GM20431 (cell line): ENCODE results near the gene SYT5.

ENCODE experiments used
- in situ Hi-C: fragments of 300-500 bp; cut with MseI, MboI; formaldehyde crosslinking; loops from one replicate; pipeline ENCODE4 v1.15.0; 2020; ENCODE audit warnings: low sequenced_read_pairs; ENCODE audit not compliant: unreplicated experiment

SYT5 gene

GRCh38 chr19:55149078-55150003 is 30.7 kb downstream of the SYT5 start, which contains the start of gene TNNT1:
TNNT1 (minus strand) TSS chr19:55149206; CDS start chr19:55147157, 2,049 bp downstream.
- in situ Hi-C loops: no loop called here

DNA sequence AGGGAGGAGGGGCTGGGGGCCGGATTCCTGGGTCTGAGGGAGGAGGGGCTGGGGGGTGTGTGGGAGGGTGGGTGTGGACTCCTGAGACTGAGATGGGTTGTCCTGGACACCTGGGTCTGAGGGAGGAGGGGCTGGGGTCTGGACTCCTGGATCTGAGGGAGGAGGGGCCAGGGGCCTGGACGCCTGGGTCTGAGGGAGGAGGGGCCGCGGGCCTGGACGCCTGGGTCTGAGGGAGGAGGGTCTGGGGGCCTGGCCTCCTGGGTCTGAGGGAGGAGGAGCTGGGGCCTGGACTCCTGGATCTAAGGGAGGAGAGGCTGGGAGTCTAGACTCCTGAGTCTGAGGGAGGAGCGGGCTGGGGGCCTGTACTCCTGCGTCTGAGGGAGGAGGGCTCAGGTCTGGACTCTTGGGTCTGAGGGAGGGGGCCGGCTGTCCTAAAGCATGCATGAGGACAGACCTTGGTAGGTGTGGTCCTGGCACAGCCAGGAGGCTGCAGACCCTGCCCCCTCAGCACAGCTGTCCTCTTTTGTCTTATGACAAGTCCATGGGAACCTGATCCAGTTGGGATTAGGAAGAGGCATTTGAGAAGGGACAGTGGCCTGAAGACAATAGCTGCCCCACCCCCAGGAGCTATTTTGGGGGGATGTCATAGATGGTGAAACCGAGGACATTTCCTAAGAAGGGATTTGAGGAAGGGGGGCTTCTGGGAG is 32.4 kb downstream of the SYT5 start:
- in situ Hi-C loops: no loop called here

- in situ Hi-C loops: no loop called here
Measured at GRCh38 chr19:55146705-55147273, 33.3 kb downstream of the SYT5 start.

DNA sequence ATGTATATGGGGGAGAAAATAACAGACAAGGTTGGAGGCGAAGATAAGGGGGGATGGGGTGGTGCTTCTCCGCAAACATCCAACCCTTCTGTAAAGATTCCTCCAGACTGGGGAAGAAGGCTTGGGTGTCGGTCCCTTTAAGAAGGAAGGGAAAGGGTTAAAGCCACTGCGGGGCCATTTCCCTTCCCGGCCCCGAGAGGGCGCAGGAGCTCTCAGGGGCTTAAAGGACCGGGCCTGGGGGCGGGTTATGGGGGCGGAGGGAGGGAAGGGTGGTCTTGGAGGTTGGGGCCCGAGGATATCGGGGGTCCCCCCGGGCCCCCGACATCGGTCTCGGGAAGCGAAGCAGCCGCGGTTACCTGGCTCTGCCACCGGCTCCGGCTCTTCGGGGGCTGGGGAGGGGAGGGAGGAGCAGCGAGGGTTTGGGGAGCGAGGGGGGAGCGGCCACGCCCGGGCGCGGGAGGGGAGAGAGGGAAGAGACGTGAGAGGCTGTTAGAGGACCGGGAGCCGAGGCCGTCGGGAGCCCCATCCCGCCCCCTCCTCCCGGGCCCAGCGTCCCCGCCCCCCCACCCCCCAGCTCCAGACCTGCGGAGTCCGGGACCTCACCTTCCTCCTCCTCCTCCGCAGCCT is 33.9 kb downstream of the SYT5 start:
- in situ Hi-C loops: no loop called here

- in situ Hi-C loops: no loop called here
Measured at GRCh38 chr19:55145232-55145631, 34.9 kb downstream of the SYT5 start.

GRCh38 chr19:55141696-55142095 is 38.4 kb downstream of the SYT5 start:
- in situ Hi-C loops: no loop called here

DNA sequence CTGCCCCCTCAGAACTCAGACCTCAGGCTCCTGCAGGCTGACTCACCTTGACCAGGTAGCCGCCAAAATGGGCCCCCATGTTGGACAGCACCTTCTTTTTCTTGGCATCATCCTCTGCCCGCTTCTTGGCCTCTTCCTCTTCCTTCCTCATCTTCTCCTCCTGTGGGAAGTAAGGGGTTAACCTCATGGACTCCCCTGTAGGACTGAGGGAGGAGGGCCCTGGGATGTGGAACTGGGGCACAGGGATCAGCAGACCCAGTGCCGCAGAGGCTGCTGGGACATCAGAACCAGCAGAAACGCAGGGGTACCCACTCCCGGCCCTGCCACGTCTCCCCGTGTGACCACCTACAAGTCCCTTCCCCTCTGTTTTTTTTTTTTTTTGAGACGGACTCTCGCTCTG is 42.2 kb downstream of the SYT5 start:
- in situ Hi-C loops: no loop called here

DNA sequence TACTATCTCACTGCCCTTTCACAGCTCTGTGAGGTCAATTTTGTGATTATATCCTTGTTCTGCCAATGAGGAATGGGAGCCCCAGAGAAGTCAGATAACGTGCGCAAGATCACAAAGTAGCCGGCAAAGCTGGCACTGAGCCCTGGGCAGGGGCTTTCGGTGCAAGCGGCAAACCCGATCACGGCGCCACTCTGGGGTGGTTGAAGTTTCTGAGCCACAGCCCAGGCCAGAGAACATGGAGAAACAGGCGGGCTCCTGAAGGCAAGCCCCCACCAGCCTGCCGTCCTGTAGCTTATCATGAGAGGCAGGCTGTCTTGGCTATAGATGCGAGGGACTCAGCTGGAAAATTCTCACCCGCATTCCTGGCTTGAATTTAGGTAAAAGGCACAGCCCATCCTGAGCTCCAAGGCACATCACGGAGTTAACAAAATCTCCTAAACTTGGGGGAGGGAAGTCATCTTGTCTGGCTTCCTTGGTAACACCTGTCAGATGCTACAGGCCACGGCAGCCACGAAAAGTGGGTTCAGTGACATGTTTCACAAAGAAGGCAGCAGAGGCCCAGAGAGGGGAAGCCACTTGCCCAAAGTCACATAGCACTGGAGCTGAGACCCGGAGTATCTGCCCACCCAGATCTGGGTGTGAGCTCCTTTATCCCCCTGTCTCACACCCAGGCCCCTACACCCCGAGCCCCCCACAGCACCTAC is 43.5 kb downstream of the SYT5 start:
- in situ Hi-C loops: no loop called here

DNA sequence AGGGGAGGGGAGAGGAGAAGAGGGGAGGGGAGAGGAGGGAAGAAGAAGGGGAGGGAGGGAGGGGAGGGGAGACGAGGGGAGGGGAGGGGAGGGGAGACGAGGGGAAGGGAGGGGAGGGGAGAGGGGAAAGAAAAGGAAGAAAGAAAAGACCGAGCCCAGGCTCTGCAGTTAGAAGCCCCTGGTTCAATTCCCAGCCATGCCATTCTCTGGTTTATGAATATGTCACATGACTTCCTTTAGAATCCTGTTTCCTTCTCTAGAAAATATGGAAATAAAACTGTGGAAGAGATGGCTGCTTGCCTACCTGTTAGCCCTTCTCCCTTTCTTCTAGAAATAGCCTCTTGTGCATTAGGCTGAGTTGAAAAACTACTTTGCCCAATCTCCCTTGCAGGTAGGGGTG is 45.4 kb downstream of the SYT5 start:
- in situ Hi-C loops: no loop called here

DNA sequence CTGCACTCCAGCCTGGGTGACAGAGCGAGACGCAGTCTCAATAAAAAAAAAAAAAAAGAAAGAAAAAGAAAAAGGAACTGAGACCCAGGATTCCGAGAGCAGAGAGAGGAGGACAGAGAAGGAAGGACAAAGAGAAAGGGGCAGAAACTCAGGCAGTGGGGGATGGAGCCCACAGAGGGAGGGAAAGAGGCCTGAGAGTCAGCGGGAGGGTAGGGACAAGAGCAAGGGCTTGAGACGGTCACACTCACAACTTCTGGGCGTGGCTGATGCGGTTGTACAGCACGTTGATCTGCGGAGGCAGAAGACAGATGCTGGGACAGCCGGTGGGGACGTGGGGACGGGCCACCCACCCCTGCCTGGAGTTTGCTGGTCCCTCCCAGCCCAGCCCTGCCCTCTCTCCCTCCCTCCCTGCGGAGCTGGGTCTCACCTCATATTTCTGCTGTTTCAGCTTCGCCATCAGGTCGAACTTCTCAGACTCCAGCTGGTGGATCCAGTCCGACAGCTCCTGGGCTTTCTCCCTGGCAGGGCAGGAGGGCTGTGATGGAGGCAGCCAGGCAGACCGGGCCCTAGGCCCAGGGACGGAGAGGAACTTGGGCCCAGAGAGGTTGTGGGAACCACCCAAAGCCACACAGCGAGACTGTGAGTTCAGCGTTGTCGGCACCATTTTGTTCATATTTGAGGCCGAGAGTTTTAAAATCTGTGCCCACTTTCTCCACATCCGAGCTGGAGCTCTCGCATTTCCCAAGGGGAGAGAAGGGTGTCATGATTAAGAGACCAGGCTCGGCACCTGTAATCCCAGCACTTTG is 46.2 kb downstream of the SYT5 start:
- in situ Hi-C loops: no loop called here

GRCh38 chr19:55132453-55133129 is 47.5 kb downstream of the SYT5 start:
- in situ Hi-C loops: no loop called here

DNA sequence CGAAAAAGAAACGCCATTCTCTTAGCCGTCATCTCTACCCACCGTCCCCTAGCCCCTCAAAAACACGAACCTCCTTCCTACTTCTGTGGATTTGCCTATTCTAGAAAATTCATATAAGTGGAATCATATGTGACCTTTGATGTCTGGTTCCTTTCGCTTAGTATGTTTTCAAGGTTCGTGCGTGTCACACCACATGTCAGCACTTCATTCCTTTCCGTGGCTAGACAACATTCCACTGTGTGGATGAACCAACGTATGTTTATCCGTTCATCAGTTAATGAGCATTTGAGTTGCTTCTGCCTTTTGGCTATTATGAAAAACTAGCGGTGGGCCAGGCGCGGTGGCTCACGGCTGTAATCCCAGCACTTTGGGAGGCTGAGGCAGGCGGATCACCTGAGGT is 48.7 kb downstream of the SYT5 start:
- in situ Hi-C loops: no loop called here
